H9 (cell line): ENCODE measurements around the gene YBX1. TPM values are rescaled to one million over a fixed set of nuclear protein-coding genes. Genes with fewer than 3 reads are reported as not detected.
"Not testable (repeated sequence)": the region's sequence is repeated elsewhere in the genome, so short reads cannot be mapped to it uniquely, and the experiment has no call there.

Experiments used
- DNase-seq: peaks from one replicate; pipeline ENCODE4 v3.0.0-alpha.2; 2017
- H2AFZ ChIP-seq: one replicate; pipeline ENCODE4 v1.6.1; 2013; ENCODE audit warnings: mild to moderate bottlenecking, low read length, control low read depth, moderate library complexity
- H2AK5ac ChIP-seq: 2 replicates; pipeline ENCODE4 v1.6.1; 2013; ENCODE audit warnings: low read length, control low read depth, mixed read lengths; ENCODE audit not compliant: insufficient read length
- H2BK120ac ChIP-seq: one replicate; pipeline ENCODE4 v1.6.1; 2013; ENCODE audit warnings: low read depth, mild to moderate bottlenecking, low read length, control low read depth, inconsistent platforms; ENCODE audit not compliant: poor library complexity, severe bottlenecking
- H2BK12ac ChIP-seq: 2 replicates; pipeline ENCODE4 v1.6.1; 2013; ENCODE audit warnings: low read length, control low read depth, mixed read lengths, low read depth; ENCODE audit not compliant: insufficient read length
- H2BK15ac ChIP-seq: 2 replicates; pipeline ENCODE4 v1.6.1; 2013; ENCODE audit warnings: low read depth, low read length, control low read depth
- H2BK20ac ChIP-seq: one replicate; pipeline ENCODE4 v1.6.1; 2013; ENCODE audit warnings: low read depth, mild to moderate bottlenecking, low read length, control low read depth, inconsistent platforms; ENCODE audit not compliant: poor library complexity, severe bottlenecking
- H2BK5ac ChIP-seq: 2 replicates; pipeline ENCODE4 v1.6.1; 2013; ENCODE audit warnings: low read length, control low read depth, mixed read lengths; ENCODE audit not compliant: insufficient read length
- H3K14ac ChIP-seq: 2 replicates; pipeline ENCODE4 v1.6.1; 2013; ENCODE audit warnings: low read length, control low read depth; ENCODE audit not compliant: insufficient read depth
- H3K18ac ChIP-seq: 2 replicates; pipeline ENCODE4 v1.6.1; 2013; ENCODE audit warnings: low read depth, mild to moderate bottlenecking, mixed read lengths, low read length, control low read depth; ENCODE audit not compliant: insufficient read length
- H3K23ac ChIP-seq: 2 replicates; pipeline ENCODE4 v1.6.1; 2013; ENCODE audit warnings: low read length, control low read depth, mixed read lengths, low read depth; ENCODE audit not compliant: insufficient read length
- H3K23me2 ChIP-seq: 2 replicates; pipeline ENCODE4 v1.6.1; 2013; ENCODE audit warnings: low read depth, mild to moderate bottlenecking, mixed read lengths, low read length, control low read depth; ENCODE audit not compliant: insufficient read length, poor library complexity, severe bottlenecking
- H3K27ac ChIP-seq: 2 replicates; pipeline ENCODE4 v1.5.1; 2013; ENCODE audit warnings: low read length, control low read depth, mixed read lengths, low read depth; ENCODE audit not compliant: insufficient read length
- H3K27me3 ChIP-seq: 2 replicates; pipeline ENCODE4 v1.6.1; 2013; ENCODE audit warnings: low read length, control low read depth, inconsistent platforms; ENCODE audit not compliant: insufficient read depth
- H3K4ac ChIP-seq: 2 replicates; pipeline ENCODE4 v1.6.1; 2013; ENCODE audit warnings: low read depth, mild to moderate bottlenecking, control low read depth, inconsistent platforms, low read length, moderate library complexity
- H3K4me1 ChIP-seq: 2 replicates; pipeline ENCODE4 v1.6.1; 2013; ENCODE audit warnings: low read length, control low read depth, inconsistent platforms; ENCODE audit not compliant: insufficient read depth
- H3K4me2 ChIP-seq: 2 replicates; pipeline ENCODE4 v1.6.1; 2013; ENCODE audit warnings: low read length, control low read depth, mixed read lengths; ENCODE audit not compliant: insufficient read length, insufficient read depth
- H3K56ac ChIP-seq: 2 replicates; pipeline ENCODE4 v1.6.1; 2013; ENCODE audit warnings: low read depth, mild to moderate bottlenecking, mixed read lengths, low read length, control low read depth; ENCODE audit not compliant: insufficient read length
- H3K79me1 ChIP-seq: 2 replicates; pipeline ENCODE4 v1.6.1; 2013; ENCODE audit warnings: low read depth, mild to moderate bottlenecking, moderate library complexity, low read length, control low read depth, inconsistent platforms; ENCODE audit not compliant: insufficient read depth, poor library complexity, severe bottlenecking
- H3K79me2 ChIP-seq: 2 replicates; pipeline ENCODE4 v1.6.1; 2013; ENCODE audit warnings: low read length, control low read depth, inconsistent platforms; ENCODE audit not compliant: insufficient read depth
- H3K9ac ChIP-seq: 2 replicates; pipeline ENCODE4 v1.6.1; 2013; ENCODE audit warnings: low read length, control low read depth, mixed read lengths; ENCODE audit not compliant: insufficient read length; ENCODE audit errors: extremely low read depth
- H3K9me3 ChIP-seq: one replicate; pipeline ENCODE4 v1.6.1; 2013; ENCODE audit warnings: low read depth, low read length, inconsistent platforms; ENCODE audit not compliant: control insufficient read depth
- H3T11ph ChIP-seq: one replicate; pipeline ENCODE4 v1.6.1; 2013; ENCODE audit warnings: mild to moderate bottlenecking, low read length, control low read depth, inconsistent platforms
- H4K20me1 ChIP-seq: one replicate; pipeline ENCODE4 v1.6.1; 2013; ENCODE audit not compliant: control insufficient read depth, insufficient read length, insufficient read depth
- H4K5ac ChIP-seq: 2 replicates; pipeline ENCODE4 v1.6.1; 2013; ENCODE audit warnings: low read depth, mild to moderate bottlenecking, mixed read lengths, low read length, control low read depth; ENCODE audit not compliant: insufficient read length
- H4K8ac ChIP-seq: replicated peaks from 2 replicates; pipeline ENCODE4 v1.6.1; 2013; ENCODE audit warnings: low read length, control low read depth, mixed read lengths, low read depth; ENCODE audit not compliant: insufficient read length
- H4K91ac ChIP-seq: 2 replicates; pipeline ENCODE4 v1.6.1; 2013; ENCODE audit warnings: low read depth, mild to moderate bottlenecking, moderate library complexity, mixed read lengths, low read length, control low read depth; ENCODE audit not compliant: insufficient read length
- H3K27ac Mint-ChIP-seq, 3 experiments: 2 replicates in 2 of 3; 3 replicates in 1 of 3; pipeline ENCODE4 v1.8.0; 2020 to 2021; ENCODE audit warnings: mixed read lengths in 3 of 3, mild to moderate bottlenecking in 1 of 3, moderate library complexity in 1 of 3
- H3K27me3 Mint-ChIP-seq: 2 replicates; pipeline ENCODE4 v1.8.0; 2021; ENCODE audit warnings: low read depth, mild to moderate bottlenecking, moderate library complexity, mixed read lengths
- H3K36me3 Mint-ChIP-seq, 3 experiments: 2 replicates in 2 of 3; 3 replicates in 1 of 3; pipeline ENCODE4 v1.8.0; 2020 to 2021; ENCODE audit warnings: low read depth in 3 of 3, mixed read lengths in 3 of 3; ENCODE audit not compliant: insufficient read depth in 1 of 3
- H3K4me1 Mint-ChIP-seq, 2 experiments: 2 replicates each; pipeline ENCODE4 v1.8.0; 2020; ENCODE audit warnings: mixed read lengths in 2 of 2
- H3K4me3 Mint-ChIP-seq, 2 experiments: 2 replicates in 1 of 2; 3 replicates in 1 of 2; pipeline ENCODE4 v1.8.0; 2020 to 2021; ENCODE audit warnings: mild to moderate bottlenecking in 2 of 2, mixed read lengths in 2 of 2, moderate library complexity in 1 of 2
- H3K9me3 Mint-ChIP-seq, 2 experiments: 2 replicates in 1 of 2; 3 replicates in 1 of 2; pipeline ENCODE4 v1.8.0; 2020; ENCODE audit warnings: mild to moderate bottlenecking in 2 of 2, mixed read lengths in 2 of 2, moderate library complexity in 1 of 2
- CTCF ChIP-seq: fragments of 200-600 bp; sonication (generic); conservative IDR thresholded peaks from 3 replicates; pipeline ENCODE4 v1.8.0; 2021; ENCODE audit warnings: antibody characterized with exemption, mild to moderate bottlenecking
- WGBS: extraction: QIAGEN DNeasy Blood & Tissue Kit; methylation state at CpG from one replicate; pipeline ENCODE4 v1.1.7; 2013; ENCODE audit warnings: missing lambda C conversion rate, low lambda C conversion rate, mixed read lengths; ENCODE audit not compliant: insufficient read length; ENCODE audit errors: extremely low coverage; 5-methylcytosine and 5-hydroxymethylcytosine counted together
- total RNA-seq: library from RNA; stranded (reverse); gene quantifications from 2 replicates; pipeline ENCODE4 v1.2.1, GENCODE V29; 2021

YBX1 gene
- total RNA-seq, 1 experiment from 2014 or later: 1,019 TPM

- Histone ChIP-seq H3K4ac (no peak overlapping the region), H4K91ac (no peak overlapping the region), H3K18ac (no peak overlapping the region), H2BK15ac (no peak overlapping the region), H3K56ac (no peak overlapping the region), H4K20me1 (no peaks in the 10 kb centered on the region), H3T11ph (no peak overlapping the region), H4K5ac (no peak overlapping the region), H3K14ac (no peak overlapping the region), H3K9me3 (no peaks in the 10 kb centered on the region), H2BK120ac (no peak overlapping the region), H3K79me1 (no peaks in the 10 kb centered on the region), H2BK5ac (no peak overlapping the region), H4K8ac (no peak overlapping the region), H3K4me2 (no peak overlapping the region), H3K23me2 (no peaks in the 10 kb centered on the region), H2AFZ (no peak overlapping the region), H3K4me1 (no peaks in the 10 kb centered on the region), H3K27ac (no peak overlapping the region), H3K79me2 (no peaks in the 10 kb centered on the region), H3K27me3 (no peaks in the 10 kb centered on the region), H2AK5ac (no peak overlapping the region), H3K23ac (no peak overlapping the region), H2BK12ac (no peak overlapping the region), H2BK20ac (no peak overlapping the region), H3K9ac (no peak overlapping the region)
- no peak for DNase-seq
- Mint-ChIP-seq H3K36me3 (peaks cover 2 to 16% (median 3%) of the 10 kb centered on the region in 3 experiments; a peak in 2 of 7 replicates), H3K4me1 (no peaks in the 10 kb centered on the region; a peak in 1 of 4 replicates), H3K9me3 (peaks cover 2 to 5% of the 10 kb centered on the region in 2 experiments; a peak in 2 of 5 replicates), H3K27ac (no peak overlapping the region; a peak in 1 of 7 replicates), H3K27me3 (no peaks in the 10 kb centered on the region), H3K4me3 (no peak overlapping the region)
- WGBS: no CpG with 5 or more reads among the region's 3 CpGs
- no peak for TF ChIP-seq CTCF
Observed at GRCh38 chr1:42721926-42722325, 39.7 kb downstream of the YBX1 start.

- not testable (repeated sequence) for H3K4me2 ChIP-seq, H3K9me3 ChIP-seq, H3K4me3 Mint-ChIP-seq, H2BK12ac ChIP-seq, H3K14ac ChIP-seq, H3K23me2 ChIP-seq, H3K27ac ChIP-seq, H2BK20ac ChIP-seq, H3K4me1 Mint-ChIP-seq, H3K18ac ChIP-seq, H4K91ac ChIP-seq, H3K9me3 Mint-ChIP-seq, H3K79me2 ChIP-seq, H3K27me3 ChIP-seq, H3T11ph ChIP-seq, H4K20me1 ChIP-seq, H4K5ac ChIP-seq, DNase-seq, H2AK5ac ChIP-seq, H2BK120ac ChIP-seq, H2BK15ac ChIP-seq, H3K79me1 ChIP-seq, H3K4ac ChIP-seq, H3K9ac ChIP-seq, H2BK5ac ChIP-seq, H3K4me1 ChIP-seq, H4K8ac ChIP-seq, H3K56ac ChIP-seq, H2AFZ ChIP-seq, H3K23ac ChIP-seq, H3K27me3 Mint-ChIP-seq, H3K27ac Mint-ChIP-seq
- WGBS: no CpG with 5 or more reads among the region's 2 CpGs
- H3K36me3 Mint-ChIP-seq: peaks cover 2 to 13% (median 3%) of the 10 kb centered on the region in 3 experiments; a peak in 2 of 7 replicates
Observed at GRCh38 chr1:42722403-42722802, 40.2 kb downstream of the YBX1 start.
